Erythroblast (primary cell): ENCODE results near the gene CABLES1.
"Not testable (repeated sequence)": the region's sequence is repeated elsewhere in the genome, so short reads cannot be mapped to it uniquely, and the experiment has no call there.

ENCODE experiments used
- DNase-seq, 2 experiments: peaks; one replicate each; lab custom pipeline; 2025; lab: John Stamatoyannopoulos, UW
- GATA1 ChIP-seq: IDR thresholded peaks from 2 replicates; pipeline ENCODE4 v1.6.1; 2011; ENCODE audit warnings: low read depth, mild to moderate bottlenecking, control low read depth, low read length, moderate library complexity
- POLR2A ChIP-seq: IDR thresholded peaks from 2 replicates; pipeline ENCODE4 v1.6.1; 2011; ENCODE audit warnings: mild to moderate bottlenecking, low read length

Gene CABLES1, protein sequence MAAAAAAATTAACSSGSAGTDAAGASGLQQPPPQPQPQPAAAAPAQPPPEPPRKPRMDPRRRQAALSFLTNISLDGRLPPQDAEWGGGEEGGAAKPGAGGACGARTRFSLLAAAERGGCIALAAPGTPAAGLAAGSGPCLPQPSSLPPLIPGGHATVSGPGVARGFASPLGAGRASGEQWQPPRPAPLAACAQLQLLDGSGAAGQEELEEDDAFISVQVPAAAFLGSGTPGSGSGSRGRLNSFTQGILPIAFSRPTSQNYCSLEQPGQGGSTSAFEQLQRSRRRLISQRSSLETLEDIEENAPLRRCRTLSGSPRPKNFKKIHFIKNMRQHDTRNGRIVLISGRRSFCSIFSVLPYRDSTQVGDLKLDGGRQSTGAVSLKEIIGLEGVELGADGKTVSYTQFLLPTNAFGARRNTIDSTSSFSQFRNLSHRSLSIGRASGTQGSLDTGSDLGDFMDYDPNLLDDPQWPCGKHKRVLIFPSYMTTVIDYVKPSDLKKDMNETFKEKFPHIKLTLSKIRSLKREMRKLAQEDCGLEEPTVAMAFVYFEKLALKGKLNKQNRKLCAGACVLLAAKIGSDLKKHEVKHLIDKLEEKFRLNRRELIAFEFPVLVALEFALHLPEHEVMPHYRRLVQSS

DNA sequence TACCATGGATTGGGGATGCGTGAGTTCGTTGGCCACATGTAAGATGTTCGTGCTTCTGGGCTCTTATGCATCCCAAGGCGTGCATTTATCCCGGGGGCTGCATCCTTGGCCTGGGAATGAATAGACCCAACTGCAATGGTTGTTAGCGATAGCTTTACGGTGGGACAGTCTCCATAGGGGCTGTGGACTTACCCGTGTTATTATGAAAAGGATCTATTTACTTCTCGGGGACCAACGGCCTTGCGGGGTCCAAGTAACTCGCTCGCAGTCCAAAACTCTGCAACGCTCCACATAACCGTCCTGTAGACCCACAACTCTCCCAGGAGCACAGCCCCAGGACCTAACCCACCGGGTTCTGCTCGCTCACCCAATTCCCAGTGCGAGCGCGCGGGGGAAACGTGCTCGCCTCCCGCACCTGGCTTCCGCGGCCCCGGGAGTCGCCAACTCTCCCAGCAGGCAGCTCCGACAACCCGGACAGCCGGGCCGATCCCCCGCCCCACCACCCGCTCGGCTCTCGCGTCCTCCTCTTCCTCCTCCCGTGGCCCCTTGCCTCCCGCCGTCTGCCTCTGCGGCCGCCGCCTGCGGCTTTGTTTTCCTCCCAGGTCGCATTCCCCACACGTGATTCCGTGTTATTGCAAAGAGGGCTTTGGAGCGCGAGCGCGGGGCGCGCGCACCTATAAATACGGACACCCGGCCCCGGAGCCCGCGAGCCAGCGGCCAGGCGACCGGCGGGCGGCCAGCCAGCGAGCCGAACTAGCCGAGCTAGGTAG is at the start of gene CABLES1:
Gene CABLES1 (plus strand): TSS at position 706 of the 770 bp plus-strand sequence. CDS start 278 bp downstream, outside the sequence.
- TF ChIP-seq GATA1 (no peak), POLR2A (peak; percentile 42)
- DNase-seq, result peak; percentile 45 to 57

DNA sequence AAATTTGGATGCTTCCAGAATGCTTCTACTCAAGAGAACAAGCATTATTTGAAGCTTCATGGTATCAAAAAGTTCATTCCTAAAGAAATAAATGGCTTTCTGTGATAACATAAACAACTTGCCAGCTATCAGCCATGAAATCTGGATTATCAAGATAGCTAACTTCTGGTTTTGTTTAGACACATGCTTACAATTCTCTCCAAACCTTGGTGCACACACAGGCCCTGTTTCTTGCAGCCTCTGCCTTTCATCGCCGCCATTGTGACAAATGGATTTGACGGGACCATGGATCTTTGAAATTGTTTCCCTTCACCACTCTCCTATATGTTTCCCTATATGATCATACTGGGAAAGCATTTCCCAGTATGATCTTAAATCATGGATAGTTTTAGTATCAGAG is 47.9 kb upstream of the CABLES1 start:
- DNase-seq, result no peak
- TF ChIP-seq GATA1 (no peak), POLR2A (no peak)

DNA sequence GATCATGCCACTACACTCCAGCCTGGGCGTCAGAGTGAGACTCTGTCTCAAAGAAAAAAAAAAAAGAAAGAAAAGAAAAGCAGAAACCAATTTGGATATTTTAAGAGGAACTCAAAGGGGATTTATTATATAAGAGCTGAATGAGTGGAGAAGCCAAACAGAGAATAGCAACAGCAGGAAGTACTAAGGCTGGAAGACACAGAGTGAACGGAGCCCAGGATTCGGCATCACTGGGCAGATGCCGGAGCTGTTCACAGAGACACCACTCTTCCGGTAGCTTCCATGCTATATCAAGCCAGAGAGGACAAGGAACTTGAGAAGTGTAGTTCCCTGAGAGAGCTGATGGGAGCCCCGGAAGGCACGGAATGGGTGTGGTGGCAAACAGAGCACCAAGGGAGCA is 47.0 kb upstream of the CABLES1 start:
- DNase-seq, result no peak
- no peak for TF ChIP-seq POLR2A
- no peak for TF ChIP-seq GATA1

DNA sequence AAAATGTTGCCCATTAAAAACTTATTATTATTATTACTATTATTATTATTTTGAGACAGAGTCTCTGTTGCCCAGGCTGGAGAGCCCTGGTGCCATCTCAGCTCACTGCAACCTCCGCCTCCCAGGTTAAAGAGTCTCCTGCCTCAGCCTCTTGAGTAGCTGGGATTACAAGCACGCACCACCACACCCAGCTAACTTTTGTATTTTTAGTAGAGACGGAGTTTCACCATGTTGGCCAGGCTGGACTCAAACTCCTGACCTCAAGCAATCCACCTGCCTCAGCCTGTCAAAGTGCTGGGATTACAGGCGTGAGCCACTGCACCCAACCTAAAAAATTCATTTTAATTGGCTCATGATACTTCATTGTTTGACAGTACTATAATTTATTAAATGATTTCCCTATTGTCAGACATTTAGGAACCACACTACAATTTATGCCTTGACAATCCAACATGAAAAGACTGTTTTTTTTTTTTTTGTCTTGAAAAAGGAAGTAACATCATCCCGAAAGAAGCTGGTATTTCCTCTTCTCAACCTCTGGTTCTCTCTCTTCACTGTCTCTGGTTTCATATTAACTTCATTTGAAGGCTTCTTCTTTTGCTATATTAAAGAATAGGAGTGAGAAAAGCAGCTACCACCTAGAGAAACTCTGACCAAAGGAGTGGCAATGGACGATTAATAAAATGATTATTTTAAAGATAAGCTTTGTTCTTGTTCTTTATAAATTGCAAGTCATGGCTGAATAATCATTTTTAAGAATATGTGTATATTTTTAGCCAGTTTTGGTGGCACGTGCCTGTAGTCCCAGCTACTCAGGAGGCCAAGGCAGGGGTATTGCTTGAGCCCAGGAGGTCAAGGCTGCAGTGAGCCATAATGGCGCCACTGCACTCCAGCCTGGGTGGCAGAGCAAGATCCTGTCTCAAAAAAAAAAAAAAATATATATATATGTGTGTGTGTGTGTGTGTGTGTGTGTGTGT is 44.0 kb upstream of the CABLES1 start:
- DNase-seq, result not testable (repeated sequence)

DNA sequence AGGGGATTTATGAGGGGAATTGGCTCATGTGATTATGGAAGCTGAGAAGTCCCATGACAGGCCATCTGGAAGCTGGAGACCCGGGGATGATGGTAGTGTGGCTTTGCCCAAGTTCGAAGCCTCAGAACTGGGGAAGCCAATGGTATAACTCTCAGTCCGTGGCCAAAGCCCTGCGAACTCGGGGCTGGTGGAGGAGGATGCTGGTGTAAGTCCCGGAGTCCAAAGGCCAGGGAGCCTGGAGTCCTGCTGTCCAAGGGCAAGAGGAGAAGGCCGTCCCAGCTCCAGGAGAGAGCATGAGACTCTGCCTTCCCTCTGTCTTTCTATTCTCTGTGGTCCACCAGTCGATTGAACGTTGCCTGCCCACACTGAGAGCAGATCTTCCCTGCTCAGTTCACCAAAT is 43.2 kb upstream of the CABLES1 start:
- no peak for DNase-seq
- TF ChIP-seq POLR2A (no peak), GATA1 (no peak)

DNA sequence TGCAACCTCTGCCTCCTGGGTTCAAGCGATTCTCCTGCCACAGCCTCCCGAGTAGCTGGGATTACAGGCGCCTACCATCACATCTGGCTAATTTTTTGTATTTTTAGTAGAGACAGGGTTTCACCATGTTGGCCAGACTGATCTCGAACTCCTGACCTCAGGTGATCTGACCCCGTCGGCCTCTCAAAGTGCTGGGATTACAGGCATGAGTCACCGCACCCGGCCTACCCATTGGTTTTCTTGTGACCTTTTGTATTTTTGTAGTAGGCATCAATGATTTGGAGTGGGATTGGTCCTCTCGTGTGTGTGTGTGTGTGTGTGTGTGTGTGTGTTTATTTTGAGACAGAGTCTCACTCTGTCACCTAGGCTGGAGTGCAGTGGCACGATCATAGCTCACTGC is 42.2 kb upstream of the CABLES1 start:
- not testable (repeated sequence) for DNase-seq

DNA sequence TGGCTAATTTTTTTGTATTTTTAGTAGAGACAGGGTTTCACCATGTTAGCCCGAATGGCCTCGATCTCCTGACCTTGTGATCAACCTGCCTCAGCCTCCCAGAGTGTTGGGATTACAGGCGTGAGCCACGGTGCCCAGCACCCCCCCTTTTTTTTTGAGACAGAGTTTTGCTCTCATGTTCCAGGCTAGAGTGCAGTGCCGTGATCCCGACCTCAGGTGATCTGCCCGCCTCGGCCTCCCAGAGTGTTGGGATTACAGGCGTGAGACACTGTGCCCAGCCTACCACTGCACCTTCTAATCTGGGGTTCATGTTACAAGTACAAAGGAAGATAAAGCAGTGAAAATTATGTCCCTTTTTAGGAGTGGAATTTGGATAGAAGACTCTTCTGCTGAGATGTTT is 41.5 kb upstream of the CABLES1 start:
- no peak for TF ChIP-seq POLR2A
- no peak for TF ChIP-seq GATA1
- no peak for DNase-seq

DNA sequence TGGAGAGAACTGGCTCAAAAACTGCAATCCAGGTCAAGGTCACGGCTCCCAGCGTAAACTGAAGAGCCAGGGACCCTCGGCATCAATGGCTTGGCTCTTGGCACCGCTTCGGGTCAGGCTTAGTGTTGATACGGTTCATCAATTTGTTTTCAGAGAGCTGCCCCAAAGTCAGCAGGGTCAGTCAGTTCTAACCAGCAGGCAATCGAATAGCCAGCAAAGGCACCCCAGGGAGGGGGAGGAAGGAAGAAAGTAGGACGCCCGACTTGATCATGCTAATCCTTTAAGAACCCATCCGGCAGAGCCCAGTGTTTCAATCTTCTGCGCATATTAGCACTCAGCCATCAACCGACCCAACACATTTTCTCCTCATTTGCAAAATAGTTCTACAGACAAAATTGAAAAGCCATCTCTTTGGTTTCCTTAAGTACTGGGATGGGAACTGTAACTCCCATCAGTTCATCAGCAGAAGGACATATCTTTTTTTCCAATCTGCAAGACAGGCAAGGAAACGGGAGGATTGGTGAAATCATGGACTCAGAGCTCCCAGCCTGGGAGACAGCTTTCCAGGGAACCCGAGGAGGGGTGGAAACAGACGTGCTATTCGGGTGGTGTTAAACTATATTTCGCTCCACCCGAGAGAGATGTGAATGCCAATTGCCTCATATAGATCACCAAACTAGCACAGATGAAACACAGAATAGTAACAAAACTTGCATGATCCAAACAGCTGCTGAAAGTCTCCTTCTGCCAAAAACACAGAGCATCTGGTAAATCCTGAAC is 40.7 kb upstream of the CABLES1 start:
- no peak for TF ChIP-seq POLR2A
- no peak for TF ChIP-seq GATA1
- DNase-seq, result no peak

DNA sequence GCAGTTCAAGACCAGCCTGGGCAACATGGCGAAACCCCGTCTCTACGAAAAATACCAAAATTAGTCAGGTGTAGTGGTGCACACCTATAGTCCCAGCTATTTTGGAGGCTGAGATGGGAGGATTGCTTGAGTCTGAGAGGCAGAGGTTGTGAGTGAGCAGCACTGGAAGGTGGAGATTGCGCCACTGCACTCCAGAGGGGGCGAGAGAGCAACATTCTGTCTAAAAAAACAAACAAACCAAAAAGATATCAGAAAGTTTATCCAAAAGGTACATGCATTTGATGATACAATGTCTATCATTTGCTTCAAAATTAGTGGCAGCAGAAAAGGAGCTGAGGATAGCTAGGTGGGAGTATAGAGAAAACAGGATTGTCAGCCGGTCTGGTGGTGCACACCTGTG is 39.8 kb upstream of the CABLES1 start:
- no peak for DNase-seq
- TF ChIP-seq GATA1 (no peak), POLR2A (no peak)

DNA sequence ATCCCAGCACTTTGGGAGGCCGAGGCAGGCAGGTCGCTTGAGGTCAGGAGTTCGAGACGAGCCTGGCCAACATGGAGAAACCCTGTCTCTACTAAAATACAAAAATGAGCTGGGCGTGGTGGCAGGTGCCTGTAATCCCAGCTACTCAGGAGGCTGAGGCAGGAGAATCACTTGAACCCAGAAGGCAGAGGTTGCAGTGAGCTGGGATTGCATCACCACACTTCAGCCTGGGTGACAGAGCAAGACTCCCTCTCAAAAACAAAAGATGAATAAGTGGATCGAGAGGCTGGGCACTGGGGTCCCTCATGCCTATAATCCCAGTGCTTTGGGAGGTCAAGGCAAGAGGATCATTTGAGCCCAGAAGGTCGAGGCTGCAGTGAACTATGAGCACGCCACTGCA is 38.3 kb upstream of the CABLES1 start:
- DNase-seq, result not testable (repeated sequence)

DNA sequence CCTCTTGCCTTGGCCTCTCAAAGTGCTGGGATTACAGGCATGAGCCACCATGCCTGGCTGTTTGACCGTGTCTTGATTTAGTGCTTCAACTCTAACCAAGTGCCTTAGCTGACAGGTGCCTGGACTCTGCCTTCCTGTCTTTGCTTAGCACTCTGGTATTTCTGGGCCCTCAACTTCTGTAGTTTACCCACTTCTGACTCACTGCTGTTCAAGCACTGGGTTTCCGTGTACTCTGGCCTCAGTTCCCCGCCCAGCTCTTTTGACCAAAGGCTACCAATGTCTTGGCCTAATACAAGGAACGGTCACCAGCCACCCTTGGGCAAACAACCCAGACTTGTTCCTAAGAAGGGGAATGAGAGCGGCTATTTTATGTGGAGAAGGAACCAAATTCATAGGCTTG is 35.7 kb upstream of the CABLES1 start:
- TF ChIP-seq GATA1 (no peak), POLR2A (no peak)
- DNase-seq, result no peak

DNA sequence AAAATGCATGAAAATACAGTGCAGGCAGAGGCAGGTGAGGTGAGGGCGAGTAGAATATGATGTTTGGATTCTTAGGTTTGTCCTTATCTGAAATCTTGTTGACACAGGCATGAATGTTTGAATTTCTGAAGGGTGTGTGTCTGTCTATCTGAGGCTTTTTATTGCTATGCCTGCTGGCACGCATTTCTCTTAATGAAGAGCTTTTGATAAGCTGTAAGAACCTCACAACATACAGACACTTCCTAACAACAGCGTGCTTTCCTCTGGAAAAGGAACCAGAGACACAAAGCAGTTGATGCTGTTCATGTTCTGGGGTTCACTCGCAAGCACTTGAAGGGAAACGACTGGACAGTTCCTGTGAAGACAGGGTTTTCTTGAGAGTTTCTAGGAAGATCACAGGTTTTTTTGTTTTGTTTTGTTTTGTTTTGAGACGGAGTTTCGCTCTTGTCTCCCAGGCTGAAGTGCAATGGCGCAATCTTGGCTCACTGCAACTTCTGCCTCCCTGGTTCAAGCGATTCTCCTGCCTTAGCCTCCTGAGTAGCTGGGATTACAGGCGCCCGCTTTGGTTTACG is 33.3 kb upstream of the CABLES1 start:
- TF ChIP-seq POLR2A (no peak), GATA1 (no peak)
- no peak for DNase-seq

DNA sequence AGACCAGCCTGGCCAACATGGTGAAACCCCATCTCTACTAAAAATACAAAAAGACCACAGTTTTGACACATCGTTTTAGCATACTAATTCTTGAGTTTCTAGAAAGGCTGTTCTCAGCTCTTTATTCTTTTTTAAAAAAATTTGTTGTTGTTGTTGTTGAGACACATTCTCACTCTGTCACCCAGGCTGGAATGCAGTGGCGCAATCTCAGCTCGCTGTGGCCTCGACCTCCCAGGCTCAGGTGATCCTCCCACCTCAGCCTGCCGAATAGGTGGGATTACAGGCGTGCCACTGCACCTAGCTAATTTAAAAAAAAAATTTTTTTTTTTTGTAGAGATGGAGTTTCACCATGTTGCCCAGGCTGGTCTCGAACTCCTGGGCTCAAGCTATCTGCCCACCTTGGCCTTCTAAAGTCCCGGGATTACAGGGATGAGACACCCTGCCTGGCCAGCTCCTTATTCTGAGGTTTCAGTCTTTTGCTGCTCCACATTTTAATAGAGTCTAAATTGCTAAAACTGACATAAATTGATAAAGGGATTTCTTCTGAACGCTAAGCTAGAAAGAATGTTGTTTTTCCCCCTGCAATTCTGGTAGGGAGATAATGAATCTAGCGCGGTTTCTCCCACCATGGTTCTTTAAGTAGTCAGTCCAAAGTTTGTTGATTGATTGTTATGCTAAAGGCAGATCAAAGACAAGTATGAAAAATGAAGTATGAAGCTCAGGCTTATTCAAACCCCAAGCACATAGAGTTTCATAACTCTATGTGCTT is 32.6 kb upstream of the CABLES1 start:
- DNase-seq, result no peak
- TF ChIP-seq POLR2A (no peak), GATA1 (no peak)
